ENCODE results near the gene MYO1H. TPM values are rescaled to one million over a fixed set of nuclear protein-coding genes. Genes with fewer than 3 reads are reported as not detected.

MYO1H gene
- total RNA-seq, 4 donors from 2014 or later: not detected

GRCh38 chr12:109444259-109444658 is 96.6 kb downstream of the MYO1H start:
- Histone ChIP-seq H3K27me3 (no peaks in the 10 kb centered on the region), H3K4me3 (no peak overlapping the region), H3K36me3 (peaks cover 0 to 5% of the 10 kb centered on the region in 2 donors), H3K27ac (no peak overlapping the region), H3K9me3 (no peaks in the 10 kb centered on the region), H3K4me1 (no peaks in the 10 kb centered on the region)
- no peak for DNase-seq
- ATAC-seq: no peak
- intact Hi-C loops (cut with DNase I; ENCODE audit: low total_unique reads): no loop called here
- TF ChIP-seq POLR2A (IDR thresholded peaks at IDR 0.05) (no peak), CTCF (IDR thresholded peaks at IDR 0.05 in 4 of 5, conservative IDR thresholded peaks at IDR 0.05 in 1 of 5) (no peak)
- in situ Hi-C loops (cut with MboI; ENCODE audit: low sequenced_read_pairs in 4 of 4): no loop called here

- Histone ChIP-seq H3K36me3 (peaks cover 0 to 5% of the 10 kb centered on the region in 2 donors), H3K27ac (no peak overlapping the region), H3K4me1 (no peaks in the 10 kb centered on the region), H3K27me3 (no peaks in the 10 kb centered on the region), H3K4me3 (no peak overlapping the region), H3K9me3 (no peaks in the 10 kb centered on the region)
- no peak for TF ChIP-seq POLR2A (IDR thresholded peaks at IDR 0.05)
- TF ChIP-seq CTCF (IDR thresholded peaks at IDR 0.05 in 4 of 5, conservative IDR thresholded peaks at IDR 0.05 in 1 of 5): no peak
- no peak for DNase-seq
- in situ Hi-C loops (cut with MboI; ENCODE audit: low sequenced_read_pairs in 4 of 4): no loop called here
- ATAC-seq: no peak
- intact Hi-C loops (cut with DNase I; ENCODE audit: low total_unique reads): no loop called here
Observed at GRCh38 chr12:109445191-109445609, 97.5 kb downstream of the MYO1H start.

GRCh38 chr12:109446869-109447268 is 99.2 kb downstream of the MYO1H start:
- no peaks in the 10 kb centered on the region for H3K27me3 ChIP-seq
- H3K4me1 ChIP-seq: no peaks in the 10 kb centered on the region
- TF ChIP-seq POLR2A (IDR thresholded peaks at IDR 0.05) (no peak), CTCF (IDR thresholded peaks at IDR 0.05 in 4 of 5, conservative IDR thresholded peaks at IDR 0.05 in 1 of 5) (no peak)
- in situ Hi-C loops (cut with MboI; ENCODE audit: low sequenced_read_pairs in 4 of 4): no loop called here
- H3K36me3 ChIP-seq: peaks cover 0 to 18% of the 10 kb centered on the region in 2 donors
- intact Hi-C loops (cut with DNase I; ENCODE audit: low total_unique reads): no loop called here
- no peak overlapping the region for H3K27ac ChIP-seq
- no peaks in the 10 kb centered on the region for H3K9me3 ChIP-seq
- H3K4me3 ChIP-seq: no peak overlapping the region
- ATAC-seq (no peak), DNase-seq (no peak)

- ATAC-seq (no peak), DNase-seq (no peak)
- no peaks in the 10 kb centered on the region for H3K27me3 ChIP-seq
- no peak overlapping the region for H3K27ac ChIP-seq
- H3K36me3 ChIP-seq: peaks cover 0 to 24% of the 10 kb centered on the region in 2 donors
- no peaks in the 10 kb centered on the region for H3K4me1 ChIP-seq
- no peak overlapping the region for H3K4me3 ChIP-seq
- H3K9me3 ChIP-seq: no peaks in the 10 kb centered on the region
- intact Hi-C loops (cut with DNase I; ENCODE audit: low total_unique reads) (no loop called here), in situ Hi-C loops (cut with MboI; ENCODE audit: low sequenced_read_pairs in 4 of 4) (no loop called here)
- no peak for TF ChIP-seq CTCF (IDR thresholded peaks at IDR 0.05 in 4 of 5, conservative IDR thresholded peaks at IDR 0.05 in 1 of 5)
- no peak for TF ChIP-seq POLR2A (IDR thresholded peaks at IDR 0.05)
Observed at GRCh38 chr12:109447482-109447881, 99.8 kb downstream of the MYO1H start.

GRCh38 chr12:109448272-109448671 is 100.6 kb downstream of the MYO1H start:
- DNase-seq (no peak), ATAC-seq (no peak)
- TF ChIP-seq CTCF (IDR thresholded peaks at IDR 0.05 in 4 of 5, conservative IDR thresholded peaks at IDR 0.05 in 1 of 5) (no peak), POLR2A (IDR thresholded peaks at IDR 0.05) (no peak)
- H3K27me3 ChIP-seq: no peaks in the 10 kb centered on the region
- H3K4me3 ChIP-seq: no peak overlapping the region
- H3K27ac ChIP-seq: no peak overlapping the region
- intact Hi-C loops (cut with DNase I; ENCODE audit: low total_unique reads): no loop called here
- peaks cover 0 to 32% of the 10 kb centered on the region in 2 donors for H3K36me3 ChIP-seq
- H3K9me3 ChIP-seq: no peaks in the 10 kb centered on the region
- no peaks in the 10 kb centered on the region for H3K4me1 ChIP-seq
- in situ Hi-C loops (cut with MboI; ENCODE audit: low sequenced_read_pairs in 4 of 4): no loop called here

Data from gastrocnemius medialis (tissue), 4 donors.